Measurements from ENCODE around the gene MYH14. TPM values are rescaled to one million over a fixed set of nuclear protein-coding genes. Genes with fewer than 3 reads are reported as not detected.
"Not testable (repeated sequence)": the region's sequence is repeated elsewhere in the genome, so short reads cannot be mapped to it uniquely, and the experiment has no call there.

MYH14 gene
- total RNA-seq, 1 donor from 2014 or later: 0.99 TPM

DNA sequence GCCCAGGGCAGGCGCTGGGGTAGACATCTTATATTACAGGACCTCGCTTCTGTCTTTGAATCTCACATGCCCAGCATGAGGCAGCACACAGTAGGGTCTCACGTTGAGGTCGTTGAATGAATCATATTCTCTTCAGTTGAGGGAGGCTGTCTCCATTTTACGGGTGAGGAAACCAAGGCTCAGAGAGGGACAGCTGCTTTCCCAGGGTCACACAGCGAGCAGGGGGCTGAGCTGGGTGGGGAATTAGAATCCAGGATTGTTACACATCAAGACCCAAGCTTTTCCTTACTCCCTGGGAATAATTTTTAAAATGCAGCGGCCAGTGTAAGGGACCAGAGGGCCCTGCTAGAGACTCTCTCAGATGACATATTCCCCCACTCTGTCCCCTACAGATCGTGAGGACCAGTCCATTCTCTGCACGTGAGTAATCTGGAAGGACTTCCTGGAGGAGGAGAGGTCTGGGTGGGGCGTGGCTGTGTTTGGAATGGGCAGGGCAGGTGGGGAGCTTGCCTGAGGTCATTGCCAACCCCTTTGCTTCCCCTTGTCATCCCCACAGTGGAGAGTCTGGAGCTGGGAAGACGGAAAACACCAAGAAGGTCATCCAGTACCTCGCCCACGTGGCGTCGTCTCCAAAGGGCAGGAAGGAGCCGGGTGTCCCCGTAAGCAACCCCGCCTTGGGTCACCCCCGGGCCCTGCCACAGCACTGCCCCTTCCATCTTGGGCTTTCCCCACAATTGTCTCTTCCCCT, 19.4 kb downstream of the MYH14 start:
- DNase-seq (ENCODE audit: extremely low read depth, low read depth, low spot score): no peak

DNA sequence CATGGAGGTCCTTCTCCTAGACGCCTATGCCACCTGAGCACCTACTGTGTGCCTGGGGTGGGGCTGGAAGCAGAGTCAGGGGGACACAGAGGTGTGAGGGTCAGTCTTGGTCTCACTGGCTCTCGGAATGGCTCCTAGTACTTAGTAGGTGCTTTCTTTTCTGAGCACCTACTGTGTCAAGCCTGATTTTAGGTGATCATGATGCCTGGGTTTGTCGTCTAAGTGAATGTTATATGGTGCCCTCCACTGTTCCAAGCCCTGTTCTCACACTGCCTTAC, 20.0 kb downstream of the MYH14 start:
- no peak for DNase-seq (ENCODE audit: extremely low read depth, low read depth, low spot score)

DNA sequence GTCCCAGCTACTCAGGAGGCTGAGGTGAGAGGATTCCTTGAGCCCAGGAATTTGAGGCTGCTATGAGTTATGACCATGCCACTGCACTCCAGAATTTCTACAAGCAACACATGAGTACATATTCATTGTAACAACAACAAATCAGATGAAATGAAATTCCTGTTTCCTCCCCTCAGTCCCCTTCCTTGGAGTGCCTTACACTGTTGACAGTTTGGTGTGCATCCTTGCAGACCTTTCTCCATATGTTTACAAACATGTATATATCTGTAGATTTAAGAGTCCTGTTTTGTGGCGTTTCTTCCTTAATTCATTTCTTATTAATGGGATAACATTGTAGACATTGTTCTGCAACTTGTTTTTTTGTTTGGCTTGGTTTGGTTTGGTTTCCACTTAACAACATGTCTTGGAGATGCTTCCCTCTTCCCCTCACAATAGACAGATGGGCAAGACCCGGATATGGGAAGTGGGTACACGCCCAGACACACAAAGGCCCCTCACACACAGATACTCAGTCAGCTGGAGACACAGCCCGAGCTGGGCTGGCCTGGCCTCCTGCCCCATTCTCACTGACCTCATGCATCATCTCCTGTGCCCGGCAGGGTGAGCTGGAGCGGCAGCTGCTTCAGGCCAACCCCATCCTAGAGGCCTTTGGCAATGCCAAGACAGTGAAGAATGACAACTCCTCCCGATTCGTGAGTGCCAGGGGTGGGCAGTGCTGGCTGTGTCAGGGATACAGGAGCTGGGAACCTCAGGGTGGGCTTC, 21.7 kb downstream of the MYH14 start:
- no peak for DNase-seq (ENCODE audit: extremely low read depth, low read depth, low spot score)

DNA sequence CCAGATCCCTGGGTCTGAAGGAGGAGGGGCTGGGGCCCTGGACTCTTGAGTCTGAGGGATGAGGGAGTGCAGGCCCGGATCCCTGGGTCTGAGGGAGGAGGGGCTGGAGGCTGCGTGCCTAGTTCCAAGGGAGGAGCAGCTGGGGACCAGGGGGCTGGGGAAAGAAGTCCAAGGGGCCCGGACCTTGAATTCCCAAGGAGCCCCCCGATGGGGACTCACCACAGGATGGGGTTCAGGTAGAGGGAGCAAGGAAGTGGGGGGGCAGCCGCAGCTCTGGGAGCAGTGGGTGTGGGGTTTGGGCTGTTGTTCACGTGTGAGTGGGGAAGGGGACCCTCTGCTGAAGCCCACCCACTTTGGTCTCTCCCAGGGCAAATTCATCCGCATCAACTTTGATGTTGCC, 23.1 kb downstream of the MYH14 start:
- no peak for DNase-seq (ENCODE audit: extremely low read depth, low read depth, low spot score)

DNA sequence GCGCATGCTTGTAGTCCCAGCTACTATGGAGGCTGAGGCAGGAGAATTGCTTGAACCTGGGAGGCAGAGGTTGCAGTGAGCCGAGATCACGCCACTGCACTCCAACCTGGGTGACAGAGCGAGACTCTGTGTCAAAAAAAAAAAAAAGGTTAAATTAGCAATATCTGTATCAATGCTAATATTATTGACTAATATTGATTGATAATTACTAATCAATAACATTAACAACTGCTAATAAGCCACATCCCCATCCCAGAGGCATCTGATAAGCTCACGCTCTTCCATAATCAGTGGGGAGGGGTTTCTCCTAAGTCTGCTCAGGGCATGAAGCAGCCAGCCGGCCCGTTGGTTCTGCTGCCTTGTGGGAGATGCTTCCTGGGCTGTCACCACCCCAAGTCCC, 24.7 kb downstream of the MYH14 start:
- DNase-seq (ENCODE audit: extremely low read depth, low read depth, low spot score): not testable (repeated sequence)

DNA sequence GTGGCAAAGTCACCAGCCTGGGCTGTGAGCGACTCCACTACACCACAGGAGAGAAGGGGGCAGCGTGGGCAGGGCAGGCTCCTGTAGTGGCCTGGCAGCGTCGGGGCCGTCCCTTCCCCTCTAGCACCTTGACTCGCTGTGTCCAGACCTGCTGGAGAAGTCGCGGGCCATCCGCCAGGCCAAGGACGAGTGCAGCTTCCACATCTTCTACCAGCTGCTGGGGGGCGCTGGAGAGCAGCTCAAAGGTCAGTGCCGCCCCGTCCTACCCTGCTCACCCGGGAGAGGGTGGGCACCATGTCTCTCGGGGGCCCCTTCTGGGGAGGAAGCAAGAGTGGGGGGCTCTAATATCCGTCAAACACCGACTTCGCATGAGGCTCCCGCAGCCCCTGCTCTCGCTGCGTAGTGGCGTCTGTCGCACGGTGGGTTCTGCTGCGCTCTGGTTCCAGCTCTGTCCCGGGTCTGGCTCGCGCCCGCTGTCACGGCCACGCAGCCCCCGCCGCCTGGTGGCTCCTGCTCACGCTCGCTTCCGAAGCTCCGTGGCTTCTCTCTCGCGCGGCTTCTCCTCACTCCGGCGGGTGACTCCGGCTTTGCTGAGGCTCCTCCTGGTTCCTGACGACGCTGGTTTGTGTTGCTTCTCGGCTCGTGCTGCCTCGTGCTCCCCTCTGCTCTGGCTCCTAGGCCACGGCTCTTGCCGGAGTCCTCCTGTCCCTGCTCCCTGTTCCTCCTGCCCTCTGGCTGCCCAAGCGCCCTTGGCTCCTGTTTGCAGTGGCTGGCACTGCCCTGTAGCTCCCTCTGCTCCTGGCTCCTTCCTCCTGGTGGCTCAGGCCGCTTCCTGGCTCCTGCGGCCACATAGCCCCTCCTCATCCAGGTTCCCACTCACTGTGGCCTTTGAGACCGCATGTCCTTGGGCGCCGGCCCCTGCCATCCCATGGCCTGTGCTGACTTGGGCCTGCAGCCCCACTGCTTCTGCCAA, 27.2 kb downstream of the MYH14 start:
- DNase-seq (ENCODE audit: extremely low read depth, low read depth, low spot score): no peak

DNA sequence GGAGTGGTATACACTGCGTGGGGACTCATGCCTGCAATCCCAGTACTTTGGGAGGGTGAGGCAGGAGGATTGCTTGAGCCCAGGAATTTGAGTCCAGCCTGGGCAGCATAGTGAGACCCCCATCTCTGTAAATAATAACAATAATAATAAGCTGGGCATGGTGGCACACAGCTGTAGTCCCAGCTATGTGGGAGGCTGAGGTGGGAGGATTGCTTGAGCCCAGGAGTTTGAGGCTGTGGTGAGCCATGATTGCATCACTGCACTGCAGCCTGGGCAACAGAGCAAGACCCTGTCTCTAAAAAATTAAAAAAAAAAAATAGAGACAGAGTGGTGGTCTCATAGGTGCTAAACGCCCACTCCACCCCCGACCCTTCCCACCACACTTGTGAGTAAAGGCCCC, 28.0 kb downstream of the MYH14 start:
- DNase-seq (ENCODE audit: extremely low read depth, low read depth, low spot score): not testable (repeated sequence)

DNA sequence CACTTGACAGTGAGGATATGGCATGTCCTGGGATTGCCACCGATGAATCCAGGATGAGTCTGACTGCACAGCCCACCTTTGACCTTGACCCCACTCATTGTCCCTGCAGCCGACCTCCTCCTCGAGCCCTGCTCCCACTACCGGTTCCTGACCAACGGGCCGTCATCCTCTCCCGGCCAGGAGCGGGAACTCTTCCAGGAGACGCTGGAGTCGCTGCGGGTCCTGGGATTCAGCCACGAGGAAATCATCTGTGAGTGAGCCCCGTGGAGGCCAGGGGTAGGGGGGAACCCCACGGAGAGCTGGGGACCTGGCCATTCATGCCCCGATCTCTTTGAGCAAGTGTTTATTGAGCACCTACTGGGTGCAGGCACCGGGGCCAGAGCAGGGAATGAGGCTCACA, 28.4 kb downstream of the MYH14 start:
- DNase-seq (ENCODE audit: extremely low read depth, low read depth, low spot score): no peak

DNA sequence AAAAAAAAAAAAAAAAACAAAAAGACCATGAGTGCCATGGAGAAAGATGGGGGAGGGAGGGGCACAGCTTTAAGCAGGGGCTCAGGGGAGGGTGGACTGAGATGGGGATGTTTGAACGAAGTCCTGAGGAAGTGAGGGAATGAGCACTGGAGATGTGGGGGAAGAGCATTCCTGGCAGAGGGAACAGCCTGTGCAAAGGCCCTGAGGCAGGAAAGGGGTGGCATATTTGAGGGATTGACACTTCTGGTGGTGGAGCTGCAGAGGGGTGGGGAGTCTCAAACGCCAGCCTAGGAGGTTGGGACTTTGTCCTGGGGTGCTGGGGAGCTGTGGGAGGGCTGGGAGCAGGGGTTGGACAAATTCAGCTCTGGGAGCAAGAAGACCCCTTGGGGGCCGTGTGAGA, 29.2 kb downstream of the MYH14 start:
- DNase-seq (ENCODE audit: extremely low read depth, low read depth, low spot score): no peak

DNA sequence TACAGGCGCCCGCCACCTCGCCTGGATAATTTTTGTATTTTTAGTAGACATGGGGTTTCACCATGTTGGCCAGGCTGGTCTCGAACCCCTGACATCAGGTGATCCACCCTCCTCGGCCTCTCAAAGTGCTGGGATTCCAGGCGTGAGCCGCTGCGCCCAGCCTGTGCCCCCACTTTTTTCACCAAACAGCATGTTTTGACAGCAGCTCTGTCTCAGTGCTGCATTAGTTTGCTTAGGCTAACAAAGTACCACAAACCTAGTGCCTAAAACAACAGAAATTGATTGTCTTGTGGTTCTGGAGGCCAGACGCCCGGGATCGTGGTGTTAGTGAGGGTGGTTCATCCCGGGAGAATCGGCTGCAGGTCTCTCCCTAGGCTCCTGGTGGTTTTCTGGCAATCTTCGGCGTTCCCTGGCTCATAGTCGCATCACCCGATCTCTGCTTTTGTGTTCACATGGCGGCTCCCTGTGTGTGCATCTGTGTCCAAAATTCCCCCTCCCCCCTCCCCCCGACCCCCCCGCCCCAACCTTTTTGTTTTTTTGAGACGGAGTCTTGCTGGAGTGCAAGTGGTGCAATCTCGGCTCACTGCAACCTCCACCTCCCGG, 30.0 kb downstream of the MYH14 start:
- no peak for DNase-seq (ENCODE audit: extremely low read depth, low read depth, low spot score)

DNA sequence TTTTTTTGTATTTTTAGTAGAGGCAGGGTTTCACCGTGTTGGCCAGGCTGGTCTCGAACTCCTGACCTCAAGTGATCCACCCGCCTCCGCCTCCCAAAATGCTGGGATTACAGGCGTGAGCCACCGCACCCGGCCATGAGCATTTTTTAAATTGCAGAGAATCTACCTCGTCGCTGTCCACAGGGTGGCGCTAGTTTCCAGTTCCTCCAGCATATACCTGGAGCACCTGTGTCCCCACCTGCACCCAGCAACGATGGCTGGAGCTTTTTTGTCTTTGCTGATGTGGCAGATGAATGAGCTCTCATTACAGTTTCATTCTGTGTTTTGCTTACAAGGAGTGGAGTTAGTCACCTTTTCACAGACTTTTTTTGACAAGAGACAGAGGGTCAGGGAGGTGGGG, 34.1 kb downstream of the MYH14 start:
- DNase-seq (ENCODE audit: extremely low read depth, low read depth, low spot score): not testable (repeated sequence)

DNA sequence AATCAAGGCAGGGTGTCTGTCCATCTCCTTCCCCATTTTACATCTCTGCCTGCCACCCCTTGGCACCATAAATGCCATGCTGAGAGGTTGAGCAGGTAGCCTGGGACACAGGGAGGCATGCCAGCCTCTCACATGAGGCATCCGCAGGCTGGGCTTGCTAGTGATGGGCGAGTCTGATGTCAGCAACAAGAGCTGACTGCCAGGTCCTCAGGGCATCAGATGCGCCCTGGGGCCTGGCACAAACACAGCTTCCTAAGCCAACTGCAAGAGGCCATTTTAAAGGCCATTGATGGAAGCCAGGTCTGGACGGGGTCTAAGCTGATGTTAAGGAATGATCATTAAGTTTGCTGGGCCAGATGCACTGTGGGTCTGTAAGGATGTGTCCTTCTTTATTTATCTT, 34.6 kb downstream of the MYH14 start:
- no peak for DNase-seq (ENCODE audit: extremely low read depth, low read depth, low spot score)

DNA sequence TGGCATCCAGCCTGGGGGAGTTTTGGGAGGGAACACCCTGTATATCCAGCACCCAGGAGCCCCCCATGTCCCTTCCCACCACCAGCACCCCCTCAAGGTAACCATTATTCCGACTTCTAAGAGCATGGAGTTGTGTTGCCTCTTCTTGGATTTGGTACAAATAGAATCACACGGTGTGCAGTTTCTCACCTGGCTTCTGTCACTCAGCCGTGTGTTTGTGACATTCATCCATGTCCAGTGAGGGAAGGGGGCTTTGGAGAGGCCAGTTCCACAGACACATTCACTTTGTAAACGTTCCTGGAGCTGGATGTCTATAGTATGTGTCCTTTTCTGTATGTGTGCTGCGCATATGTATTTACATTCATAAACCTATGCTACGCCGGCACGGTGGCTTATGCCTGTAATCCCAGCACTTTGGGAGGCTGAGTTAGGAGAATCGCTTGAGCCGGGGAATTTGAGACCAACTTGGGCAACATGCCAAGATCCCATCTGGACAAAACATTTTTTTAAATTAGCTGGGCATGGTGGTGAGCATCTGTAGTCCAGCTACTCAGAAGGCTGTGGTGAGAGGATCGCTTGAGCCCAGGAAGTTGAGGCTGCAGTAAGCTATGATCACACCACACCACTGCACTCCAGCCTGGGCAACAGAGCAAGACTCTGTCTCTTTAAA, 36.6 kb downstream of the MYH14 start:
- no peak for DNase-seq (ENCODE audit: extremely low read depth, low read depth, low spot score)

DNA sequence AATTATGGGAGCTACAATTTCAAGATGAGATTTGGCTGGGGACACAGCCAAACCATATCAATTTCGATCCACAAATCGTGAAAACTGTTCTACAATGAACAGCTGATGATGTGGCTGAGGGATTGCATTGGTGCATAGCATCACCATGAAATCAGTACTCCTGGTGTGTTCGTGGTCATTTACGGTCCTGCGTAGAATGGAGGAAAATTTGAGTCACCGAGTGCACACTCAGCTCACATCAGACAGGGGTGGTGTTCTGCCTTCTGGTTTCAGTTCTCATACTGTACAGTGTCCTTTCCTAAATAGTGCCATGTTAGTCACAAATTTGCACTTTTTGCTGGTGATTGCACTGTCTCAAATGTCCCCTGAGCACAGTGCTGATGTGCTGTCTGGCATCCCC, 39.2 kb downstream of the MYH14 start:
- no peak for DNase-seq (ENCODE audit: extremely low read depth, low read depth, low spot score)

DNA sequence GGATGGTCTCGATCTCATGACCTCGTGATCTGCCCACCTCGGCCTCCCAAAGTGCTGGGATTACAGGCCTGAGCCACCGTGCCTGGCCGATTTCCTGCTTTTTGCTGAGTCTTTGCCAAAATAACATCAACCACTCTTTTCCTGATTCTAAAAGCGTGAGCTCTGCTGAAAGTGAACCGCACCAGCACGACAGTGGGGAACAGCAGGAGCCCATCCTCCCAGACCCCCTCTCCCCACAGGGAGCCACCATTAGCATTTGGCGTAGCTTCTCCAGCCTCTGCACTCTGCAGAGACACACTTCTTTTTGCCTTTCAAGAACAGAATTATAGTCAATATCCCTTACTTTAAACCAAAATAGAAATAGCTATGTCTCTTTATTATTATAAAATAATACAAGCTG, 41.3 kb downstream of the MYH14 start:
- DNase-seq (ENCODE audit: extremely low read depth, low read depth, low spot score): no peak

DNA sequence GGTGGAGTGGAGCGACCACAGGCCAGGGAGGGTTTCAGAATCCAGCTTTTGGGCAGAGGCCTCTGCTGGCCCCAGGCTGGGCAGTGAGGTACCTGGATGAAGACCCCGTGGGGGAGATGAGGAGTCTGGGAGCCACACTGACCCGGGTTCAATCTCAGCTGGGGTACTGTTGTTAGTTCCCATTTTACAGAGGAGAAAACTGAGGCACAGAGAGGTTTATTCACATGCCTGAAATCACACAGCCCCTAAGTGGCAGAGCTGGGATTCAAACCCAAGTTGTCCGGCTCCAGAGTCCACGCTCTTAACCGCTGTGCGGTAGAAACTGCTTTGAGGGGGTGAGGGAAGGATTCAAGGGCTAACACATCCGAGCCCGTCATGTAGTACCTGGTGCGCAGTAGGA, 45.0 kb downstream of the MYH14 start:
- DNase-seq (ENCODE audit: extremely low read depth, low read depth, low spot score): no peak

DNA sequence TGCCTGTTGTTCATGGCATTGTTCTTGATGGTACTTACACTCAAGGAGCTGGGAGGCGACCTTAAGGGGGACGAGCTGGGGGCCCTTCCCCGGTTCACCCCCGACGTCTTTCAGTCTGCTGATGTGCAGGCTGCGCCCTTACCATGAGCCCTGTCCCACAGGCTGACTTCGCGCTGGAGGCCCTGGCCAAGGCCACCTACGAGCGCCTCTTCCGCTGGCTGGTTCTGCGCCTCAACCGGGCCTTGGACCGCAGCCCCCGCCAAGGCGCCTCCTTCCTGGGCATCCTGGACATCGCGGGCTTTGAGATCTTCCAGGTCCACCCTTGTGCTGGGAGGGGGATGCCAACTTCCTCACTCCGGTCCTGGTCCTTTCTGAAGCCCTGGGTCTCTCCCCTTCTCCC, 45.4 kb downstream of the MYH14 start:
- DNase-seq (ENCODE audit: extremely low read depth, low read depth, low spot score): no peak

DNA sequence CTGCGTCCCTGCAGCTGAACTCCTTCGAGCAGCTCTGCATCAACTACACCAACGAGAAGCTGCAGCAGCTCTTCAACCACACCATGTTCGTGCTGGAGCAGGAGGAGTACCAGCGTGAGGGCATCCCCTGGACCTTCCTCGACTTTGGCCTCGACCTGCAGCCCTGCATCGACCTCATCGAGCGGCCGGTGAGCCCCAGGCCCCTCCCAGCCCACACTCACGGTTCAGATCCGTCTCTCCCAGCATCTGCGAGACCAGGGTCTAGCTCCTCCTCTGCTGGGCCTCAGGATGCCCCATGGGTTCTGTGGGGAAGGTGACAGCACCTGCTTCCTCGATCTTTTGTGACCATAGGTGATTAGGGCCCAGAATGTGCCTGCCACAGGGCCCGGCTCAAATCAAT, 46.2 kb downstream of the MYH14 start:
- no peak for DNase-seq (ENCODE audit: extremely low read depth, low read depth, low spot score)

DNA sequence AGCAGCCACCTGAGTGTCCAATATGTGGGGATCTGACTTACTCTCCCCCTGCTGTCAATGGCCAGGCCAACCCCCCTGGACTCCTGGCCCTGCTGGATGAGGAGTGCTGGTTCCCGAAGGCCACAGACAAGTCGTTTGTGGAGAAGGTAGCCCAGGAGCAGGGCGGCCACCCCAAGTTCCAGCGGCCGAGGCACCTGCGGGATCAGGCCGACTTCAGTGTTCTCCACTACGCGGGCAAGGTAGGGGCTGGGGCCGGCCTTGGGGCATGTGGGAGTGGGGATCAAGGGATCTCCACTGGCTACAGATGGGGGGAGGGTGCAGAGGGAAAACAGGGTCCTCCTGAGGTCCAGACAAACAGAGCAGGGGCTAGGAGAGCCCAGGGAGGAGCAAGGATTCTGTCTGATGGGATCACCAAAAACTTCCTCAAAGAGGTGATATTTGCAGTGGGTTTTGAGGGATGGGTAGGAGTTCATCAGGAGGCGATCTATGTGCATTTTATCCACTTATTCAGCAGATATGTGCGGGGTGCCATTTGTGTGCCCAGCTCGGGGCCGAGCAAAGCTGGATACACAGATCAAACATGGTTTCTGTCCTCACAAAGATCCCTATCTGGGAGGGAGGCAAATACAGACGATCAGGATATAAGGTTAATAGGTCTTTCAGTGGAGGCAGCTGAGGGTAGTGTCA, 47.2 kb downstream of the MYH14 start:
- no peak for DNase-seq (ENCODE audit: extremely low read depth, low read depth, low spot score)

Data from glomerular endothelial cell (primary cell).